ENCODE results near the gene C16orf96.

- TF ChIP-seq POLR2A (IDR thresholded peaks at IDR 0.05) (no peak), CTCF (IDR thresholded peaks at IDR 0.05 in 8 of 11, conservative IDR thresholded peaks at IDR 0.05 in 3 of 11) (no peak), POLR2AphosphoS5 (IDR thresholded peaks at IDR 0.05) (no peak)
Measured at GRCh38 chr16:4557973-4558372, 1.8 kb downstream of the C16orf96 start.

Measured in spleen (tissue), 7 donors.